Ovary (tissue), 9 donors: ENCODE measurements around the gene SCAMP4. TPM values are rescaled to one million over a fixed set of nuclear protein-coding genes. Genes with fewer than 3 reads are reported as not detected.
A peak's percentile ranks its signal among the peaks of the same experiment; 100 is the strongest.

ENCODE experiments used
- DNase-seq, 5 donors: peaks; one replicate each; pipeline ENCODE4 v3.0.0-alpha.2; 2019 to 2020
- H3K27ac ChIP-seq, 2 donors: fragments of 200-600 bp; one replicate each; pipeline versions ENCODE4 v1.5.1 to v1.8.0; 2019 to 2022
- H3K27me3 ChIP-seq: fragments of 200-600 bp; one replicate; pipeline ENCODE4 v1.8.0; 2022
- H3K36me3 ChIP-seq: fragments of 200-600 bp; sonication (generic); one replicate; pipeline ENCODE4 v1.5.1; 2019
- H3K4me1 ChIP-seq: one replicate; pipeline ENCODE4 v1.8.1; 2013; ENCODE audit warnings: mild to moderate bottlenecking, moderate library complexity; ENCODE audit not compliant: insufficient read depth
- H3K4me3 ChIP-seq: fragments of 200-600 bp; sonication (generic); one replicate; pipeline ENCODE4 v1.5.1; 2017
- H3K9me3 ChIP-seq, 2 donors: fragments of 200-600 bp in 1 of 2; sonication (generic) in 1 of 2; one replicate each; pipeline versions ENCODE4 v1.5.1 to v1.8.1; 2013 to 2019; ENCODE audit warnings: mild to moderate bottlenecking in 1 of 2, moderate library complexity in 1 of 2
- CTCF ChIP-seq, 3 donors: fragments of 450-650 bp in 2 of 3; fragments of 200-600 bp in 1 of 3; IDR thresholded peaks; one replicate each; pipeline versions ENCODE4 v1.5.1 to v1.8.0; 2016 to 2022; ENCODE audit warnings: antibody characterized with exemption in 3 of 3, mild to moderate bottlenecking in 1 of 3
- EP300 ChIP-seq: sonication (generic); formaldehyde crosslinking; IDR thresholded peaks from one replicate; pipeline ENCODE4 v1.6.1; 2017; ENCODE audit warnings: antibody characterized with exemption
- POLR2A ChIP-seq: fragments of 450-650 bp; IDR thresholded peaks from one replicate; pipeline ENCODE4 v1.6.1; 2017; ENCODE audit warnings: antibody characterized with exemption, mild to moderate bottlenecking, moderate library complexity
- WGBS, 3 donors: extraction: QIAGEN DNeasy Blood & Tissue Kit in 1 of 3; methylation state at CpG; one replicate each; pipeline versions ENCODE4 v1.1.5 to v1.1.7; 2013 to 2017; 5-methylcytosine and 5-hydroxymethylcytosine counted together
- intact Hi-C, 4 donors: fragments of 100-400 bp; cut with DNase I; formaldehyde crosslinking; loops; one replicate each; pipeline versions ENCODE4 v1.11.0 to v1.15.1; 2022 to 2023
- polyA plus RNA-seq, 2 donors: library from polyadenylated mRNA; stranded (reverse); fragments of 200-250 nt in 1 of 2; fragments of 350-450 nt in 1 of 2; fragmentation: Illumina TruSeq in 1 of 2; extraction: RNeasy Lipid Tissue Mini Kit (QIAGEN cat#74804) in 1 of 2; gene quantifications; one replicate each; pipeline ENCODE4 v1.2.3, GENCODE V29; 2013 to 2014
- total RNA-seq, 7 donors: library from RNA; depleted of rRNA in 2 of 7; stranded (reverse); fragments of >200 nt in 2 of 7; fragmentation: NEBNext Ultra II Directional in 3 of 7; extraction: Animal tissue kit (Norgen Biotek cat#: 25700) in 3 of 7; gene quantifications; one replicate each; pipeline versions ENCODE4 v1.1.0 to v1.2.4, GENCODE V29; 2016 to 2023
- donor health status: DM: no; HTN: no; CAD: no; lungs with moderate emphysema.
- donor health status: DM: no; HTN: no; CAD: no.
- donor health status: Bipolar disorder and iron deficiency.
- donor health status: DM: yes; HTN: yes; CAD: no.
- donor health status: DM: no; HTN: no; CAD: no.
- donor health status: DM: yes; HTN: yes; CAD: no.

The SCAMP4 gene
- total and polyA plus RNA-seq, 9 donors: 11.7 to 87.0 (median 56.5) TPM

- TF ChIP-seq EP300 (no peak), POLR2A (peak; percentile 13)
- peak; percentile 78 to 86 (median 82) for DNase-seq
- WGBS, 3 donors: 11 to 27% (median 17%) methylated on average over 14 to 32 of the region's 32 CpGs
- Histone ChIP-seq H3K4me1 (peaks cover 31% of the 10 kb centered on the region), H3K9me3 (no peaks in the 10 kb centered on the region), H3K27ac (peak overlapping the region in 1 of 2 donors; percentile 27), H3K36me3 (no peaks in the 10 kb centered on the region), H3K27me3 (no peaks in the 10 kb centered on the region), H3K4me3 (no peak overlapping the region)
- intact Hi-C loops: no loop called here
Observed at GRCh38 chr19:1860042-1860775, 45.0 kb upstream of the SCAMP4 start.

GRCh38 chr19:1860821-1861598 lies 44.2 kb upstream of the SCAMP4 start:
- no peak overlapping the region for H3K27ac ChIP-seq
- H3K36me3 ChIP-seq: no peaks in the 10 kb centered on the region
- TF ChIP-seq CTCF (IDR thresholded peaks at IDR 0.05): no peak
- H3K9me3 ChIP-seq: no peaks in the 10 kb centered on the region
- DNase-seq: peak in 3 of 5 donors; percentile 57 to 67 (median 64)
- intact Hi-C loops: no loop called here
- no peak overlapping the region for H3K4me3 ChIP-seq
- 51 to 62% (median 60%) methylated on average over 28 of the region's 28 CpGs for WGBS, 3 donors
- H3K4me1 ChIP-seq: peaks cover 29% of the 10 kb centered on the region
- H3K27me3 ChIP-seq: no peaks in the 10 kb centered on the region

GRCh38 chr19:1861599-1862031 lies 43.6 kb upstream of the SCAMP4 start:
- no peaks in the 10 kb centered on the region for H3K27me3 ChIP-seq
- DNase-seq: peak in 2 of 5 donors; percentile 44 to 57
- intact Hi-C loops: no loop called here
- peaks cover 23% of the 10 kb centered on the region for H3K4me1 ChIP-seq
- TF ChIP-seq CTCF (IDR thresholded peaks at IDR 0.05) (no peak), EP300 (no peak), POLR2A (no peak)
- peak overlapping the region; percentile 41 to 61 for H3K27ac ChIP-seq
- 17 to 29% (median 27%) methylated on average over 23 of the region's 23 CpGs for WGBS, 3 donors
- no peaks in the 10 kb centered on the region for H3K9me3 ChIP-seq
- H3K4me3 ChIP-seq: no peak overlapping the region
- no peaks in the 10 kb centered on the region for H3K36me3 ChIP-seq

- Histone ChIP-seq H3K4me1 (peaks cover 22% of the 10 kb centered on the region), H3K27me3 (no peaks in the 10 kb centered on the region), H3K36me3 (no peaks in the 10 kb centered on the region), H3K9me3 (no peaks in the 10 kb centered on the region), H3K4me3 (peak overlapping the region; percentile 79), H3K27ac (peak overlapping the region; percentile 41 to 61)
- 4 to 8% (median 5%) methylated on average over 20 to 21 of the region's 21 CpGs for WGBS, 3 donors
- intact Hi-C loops: no loop called here
- TF ChIP-seq POLR2A: peak; percentile 25
- no peak for TF ChIP-seq CTCF (IDR thresholded peaks at IDR 0.05)
- no peak for DNase-seq
Observed at GRCh38 chr19:1862068-1862423, 43.2 kb upstream of the SCAMP4 start.
